K562 (cell line): ENCODE data around the gene C19orf47. TPM values are rescaled to one million over a fixed set of nuclear protein-coding genes. Genes with fewer than 3 reads are reported as not detected.

Experiments
- ARID2 ChIP-seq: fragments of 450-650 bp; IDR thresholded peaks from 2 replicates; pipeline ENCODE4 v1.6.1; 2017; ENCODE audit warnings: antibody characterized with exemption, mild to moderate bottlenecking
- BRD9 ChIP-seq: fragments of 450-650 bp; IDR thresholded peaks from 2 replicates; pipeline ENCODE4 v1.6.1; 2018; ENCODE audit warnings: low read depth; ENCODE audit not compliant: partially characterized antibody
- GTF2E2 ChIP-seq: fragments of 200-800 bp; sonication (Bioruptor generic); IDR thresholded peaks from 2 replicates; pipeline ENCODE4 v1.6.1; 2016; ENCODE audit warnings: missing genetic modification characterization, missing compliant biosample characterization
- NR2C1 ChIP-seq, 2 experiments: fragments of 450-650 bp; IDR thresholded peaks; 2 replicates each; pipeline ENCODE4 v1.6.1; 2017; ENCODE audit warnings: mild to moderate bottlenecking in 2 of 2, antibody characterized with exemption in 1 of 2, inconsistent platforms in 1 of 2, missing compliant biosample characterization in 1 of 2, missing genetic modification characterization in 1 of 2
- NR2C2 ChIP-seq, 2 experiments: fragments of 200-800 bp in 1 of 2; sonication (Bioruptor generic) in 1 of 2; sonication (generic) in 1 of 2; formaldehyde crosslinking in 1 of 2; IDR thresholded peaks; 2 replicates each; pipeline versions ENCODE4 v1.6.1 to v1.8.0; 2016 to 2022; ENCODE audit warnings: mild to moderate bottlenecking in 1 of 2, missing compliant biosample characterization in 1 of 2, missing genetic modification characterization in 1 of 2, missing genetic modification reagents in 1 of 2
- POU5F1 ChIP-seq: fragments of 150-350 bp; IDR thresholded peaks from 2 replicates; pipeline ENCODE4 v1.6.1; 2014; ENCODE audit warnings: borderline replicate concordance, low read length, low read depth, mild to moderate bottlenecking; ENCODE audit not compliant: partially characterized antibody
- ZNF274 ChIP-seq: IDR thresholded peaks from 2 replicates; pipeline ENCODE4 v1.6.1; 2011; ENCODE audit warnings: low read depth, mild to moderate bottlenecking, low read length, moderate library complexity, borderline replicate concordance
- polyA plus RNA-seq, 8 experiments: library from polyadenylated mRNA; depleted of rRNA in 4 of 8; stranded (reverse) in 5 of 8; unstranded in 3 of 8; fragments of >200 nt; fragmentation: Nextera tagmentation in 2 of 8; fragmentation: Illumina TruSeq in 1 of 8; extraction: Ambion mirVana in 2 of 8; extraction: Trizol in 1 of 8; gene quantifications; 2 replicates each; pipeline versions ENCODE4 v1.2.1 to v1.2.3, GENCODE V29; 2011 to 2014; ENCODE audit warnings: inconsistent platforms in 1 of 8, missing spikeins in 1 of 8
- total RNA-seq, 7 experiments: library from RNA; depleted of rRNA in 6 of 7; stranded (reverse); fragments of >200 nt in 6 of 7; fragmentation: Illumina TruSeq in 2 of 7; extraction: Trizol in 2 of 7; gene quantifications; 2 replicates each; pipeline versions ENCODE4 v1.2.1 to v1.2.3, GENCODE V29; 2011 to 2021; ENCODE audit warnings: low replicate concordance in 1 of 7
- TF ChIP-seq, protein P1 (sequence below): fragments of 250-450 bp; sonication (Bioruptor Pico); IDR thresholded peaks from 2 replicates; pipeline ENCODE4 v1.4.0; 2020; ENCODE audit warnings: mild to moderate bottlenecking, moderate library complexity
- TF ChIP-seq, protein P2 (sequence below), 2 experiments: fragments of 450-650 bp; IDR thresholded peaks; 2 replicates each; pipeline ENCODE4 v1.6.1; 2016; ENCODE audit warnings: mild to moderate bottlenecking in 2 of 2, borderline replicate concordance in 1 of 2, low read depth in 1 of 2, moderate library complexity in 1 of 2
- TF ChIP-seq, protein P3 (sequence below), 2 experiments: IDR thresholded peaks in 1 of 2; conservative IDR thresholded peaks in 1 of 2; 2 replicates each; pipeline ENCODE4 v1.6.1; 2016; ENCODE audit warnings: low read depth in 2 of 2, mild to moderate bottlenecking in 1 of 2, missing compliant biosample characterization in 1 of 2, missing genetic modification characterization in 1 of 2, moderate library complexity in 1 of 2
- TF ChIP-seq, protein P4 (sequence below): IDR thresholded peaks from 2 replicates; pipeline ENCODE4 v1.6.1; 2016; ENCODE audit warnings: missing genetic modification characterization, missing compliant biosample characterization

C19orf47 gene
- total and polyA plus RNA-seq, 9 of the 15 experiments (the other 6 are each of a cell fraction or from before 2014, with no cell fraction given), result 0.08 to 26.1 (median 14.7) TPM

DNA sequence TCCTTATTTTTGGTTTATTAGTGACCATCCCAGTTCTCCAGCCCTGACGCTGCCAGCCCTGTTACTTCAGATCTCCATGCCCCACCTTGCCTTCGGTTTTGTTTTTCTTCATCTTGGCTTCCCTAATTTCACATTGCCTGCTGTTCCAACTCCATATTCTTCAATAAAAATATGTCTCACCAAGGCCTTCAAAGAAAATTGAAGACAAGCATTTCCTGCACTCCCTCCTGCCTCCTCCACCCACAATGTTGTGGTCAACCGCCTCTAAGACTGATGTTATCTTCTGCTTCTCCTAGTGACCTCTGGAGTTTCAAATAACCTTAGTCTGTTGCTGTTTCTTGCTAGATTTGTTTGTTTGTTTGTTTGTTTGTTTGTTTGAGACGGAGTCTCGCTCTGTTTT lies 14.9 kb upstream of the C19orf47 start (continued):
- TF ChIP-seq BRD9 (no peak), ZNF274 (no peak), NR2C1 (IDR thresholded peaks at IDR 0.05) (peak; percentile 40; the same call in 1 of the 2 replicates), NR2C1 (tag; IDR thresholded peaks at IDR 0.05) (peak; percentile 56; the same call in 1 of the 2 replicates), NR2C2 (CRISPR knock-in tag; IDR thresholded peaks at IDR 0.05) (no peak), NR2C2 (tag; IDR thresholded peaks at IDR 0.05) (peak; percentile 73), ARID2 (no peak), GTF2E2 (tag) (0 out of 2 replicates have a peak, but pooled peaks have one; percentile 5), POU5F1 (no peak)
- TF ChIP-seq, protein P1, sequence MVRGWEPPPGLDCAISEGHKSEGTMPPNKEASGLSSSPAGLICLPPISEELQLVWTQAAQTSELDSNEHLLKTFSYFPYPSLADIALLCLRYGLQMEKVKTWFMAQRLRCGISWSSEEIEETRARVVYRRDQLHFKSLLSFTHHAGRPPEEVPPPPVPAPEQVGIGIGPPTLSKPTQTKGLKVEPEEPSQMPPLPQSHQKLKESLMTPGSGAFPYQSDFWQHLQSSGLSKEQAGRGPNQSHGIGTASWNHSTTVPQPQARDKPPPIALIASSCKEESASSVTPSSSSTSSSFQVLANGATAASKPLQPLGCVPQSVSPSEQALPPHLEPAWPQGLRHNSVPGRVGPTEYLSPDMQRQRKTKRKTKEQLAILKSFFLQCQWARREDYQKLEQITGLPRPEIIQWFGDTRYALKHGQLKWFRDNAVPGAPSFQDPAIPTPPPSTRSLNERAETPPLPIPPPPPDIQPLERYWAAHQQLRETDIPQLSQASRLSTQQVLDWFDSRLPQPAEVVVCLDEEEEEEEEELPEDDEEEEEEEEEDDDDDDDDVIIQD (CRISPR knock-in tag), result no peak
- TF ChIP-seq, protein P2, sequence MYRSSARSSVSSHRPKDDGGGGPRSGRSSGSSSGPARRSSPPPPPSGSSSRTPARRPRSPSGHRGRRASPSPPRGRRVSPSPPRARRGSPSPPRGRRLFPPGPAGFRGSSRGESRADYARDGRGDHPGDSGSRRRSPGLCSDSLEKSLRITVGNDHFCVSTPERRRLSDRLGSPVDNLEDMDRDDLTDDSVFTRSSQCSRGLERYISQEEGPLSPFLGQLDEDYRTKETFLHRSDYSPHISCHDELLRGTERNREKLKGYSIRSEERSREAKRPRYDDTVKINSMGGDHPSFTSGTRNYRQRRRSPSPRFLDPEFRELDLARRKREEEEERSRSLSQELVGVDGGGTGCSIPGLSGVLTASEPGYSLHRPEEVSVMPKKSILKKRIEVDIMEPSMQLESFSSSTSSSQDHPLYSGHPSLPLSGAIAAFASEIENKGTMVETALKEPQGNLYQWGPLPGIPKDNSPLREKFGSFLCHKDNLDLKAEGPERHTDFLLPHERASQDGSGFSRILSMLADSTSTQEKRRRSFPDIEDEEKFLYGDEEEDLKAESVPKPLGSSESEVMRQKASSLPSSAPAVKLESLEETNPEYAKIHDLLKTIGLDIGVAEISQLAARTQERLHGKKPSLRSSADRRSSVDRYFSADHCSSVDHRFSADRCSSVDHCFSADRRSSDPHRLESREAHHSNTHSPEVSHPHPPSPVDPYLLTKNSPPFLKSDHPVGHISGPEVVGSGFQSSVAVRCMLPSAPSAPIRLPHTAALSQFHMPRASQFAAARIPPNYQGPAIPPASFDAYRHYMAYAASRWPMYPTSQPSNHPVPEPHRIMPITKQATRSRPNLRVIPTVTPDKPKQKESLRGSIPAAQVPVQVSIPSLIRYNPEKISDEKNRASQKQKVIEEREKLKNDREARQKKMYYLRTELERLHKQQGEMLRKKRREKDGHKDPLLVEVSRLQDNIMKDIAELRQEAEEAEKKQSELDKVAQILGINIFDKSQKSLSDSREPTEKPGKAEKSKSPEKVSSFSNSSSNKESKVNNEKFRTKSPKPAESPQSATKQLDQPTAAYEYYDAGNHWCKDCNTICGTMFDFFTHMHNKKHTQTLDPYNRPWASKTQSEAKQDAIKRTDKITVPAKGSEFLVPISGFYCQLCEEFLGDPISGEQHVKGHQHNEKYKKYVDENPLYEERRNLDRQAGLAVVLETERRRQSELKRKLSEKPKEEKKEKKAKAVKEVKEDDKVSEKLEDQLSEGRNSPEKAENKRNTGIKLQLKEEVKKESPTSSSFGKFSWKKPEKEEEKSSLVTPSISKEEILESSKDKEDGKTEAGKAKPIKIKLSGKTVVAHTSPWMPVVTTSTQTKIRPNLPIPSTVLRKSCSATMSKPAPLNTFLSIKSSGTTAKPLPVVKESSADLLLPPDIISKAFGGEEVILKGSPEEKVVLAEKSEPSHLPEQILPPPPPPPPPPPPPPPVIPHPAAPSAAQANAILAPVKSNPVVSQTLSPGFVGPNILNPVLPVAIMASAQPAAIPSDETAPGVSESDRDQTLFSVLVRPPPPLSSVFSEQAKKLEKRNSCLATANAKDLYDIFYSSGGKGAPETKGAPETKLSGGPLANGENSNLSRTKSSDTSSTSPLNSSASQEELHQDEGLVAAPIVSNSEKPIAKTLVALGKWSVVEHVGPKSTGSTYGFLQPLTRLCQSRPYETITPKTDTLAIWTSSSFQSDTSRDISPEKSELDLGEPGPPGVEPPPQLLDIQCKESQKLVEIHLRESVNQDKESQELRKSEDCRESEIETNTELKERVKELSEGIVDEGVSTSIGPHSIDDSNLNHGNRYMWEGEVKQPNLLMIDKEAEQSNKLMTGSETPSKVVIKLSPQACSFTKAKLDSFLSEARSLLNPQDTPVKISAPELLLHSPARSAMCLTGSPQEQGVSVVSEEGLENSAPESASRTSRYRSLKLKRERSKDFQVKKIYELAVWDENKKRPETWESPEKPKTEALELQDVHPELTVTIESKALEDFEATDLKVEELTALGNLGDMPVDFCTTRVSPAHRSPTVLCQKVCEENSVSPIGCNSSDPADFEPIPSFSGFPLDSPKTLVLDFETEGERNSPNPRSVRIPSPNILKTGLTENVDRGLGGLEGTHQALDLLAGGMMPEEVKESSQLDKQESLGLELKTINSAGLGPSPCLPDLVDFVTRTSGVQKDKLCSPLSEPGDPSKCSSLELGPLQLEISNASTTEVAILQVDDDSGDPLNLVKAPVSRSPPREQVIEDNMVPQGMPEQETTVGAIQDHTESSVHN (IDR thresholded peaks at IDR 0.05; ENCODE audit: borderline replicate concordance in 1 of 2, low read depth in 1 of 2), result peak in 1 of 2 experiments; percentile 49; a peak in 1 of 4 replicates
- TF ChIP-seq, protein P3, sequence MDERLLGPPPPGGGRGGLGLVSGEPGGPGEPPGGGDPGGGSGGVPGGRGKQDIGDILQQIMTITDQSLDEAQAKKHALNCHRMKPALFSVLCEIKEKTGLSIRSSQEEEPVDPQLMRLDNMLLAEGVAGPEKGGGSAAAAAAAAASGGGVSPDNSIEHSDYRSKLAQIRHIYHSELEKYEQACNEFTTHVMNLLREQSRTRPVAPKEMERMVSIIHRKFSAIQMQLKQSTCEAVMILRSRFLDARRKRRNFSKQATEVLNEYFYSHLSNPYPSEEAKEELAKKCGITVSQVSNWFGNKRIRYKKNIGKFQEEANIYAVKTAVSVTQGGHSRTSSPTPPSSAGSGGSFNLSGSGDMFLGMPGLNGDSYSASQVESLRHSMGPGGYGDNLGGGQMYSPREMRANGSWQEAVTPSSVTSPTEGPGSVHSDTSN (CRISPR knock-in tag; IDR thresholded peaks at IDR 0.05; ENCODE audit: low read depth), result no peak
- TF ChIP-seq, protein P3 (tag; conservative IDR thresholded peaks at IDR 0.05; ENCODE audit: low read depth), result no peak
- TF ChIP-seq, protein P4, sequence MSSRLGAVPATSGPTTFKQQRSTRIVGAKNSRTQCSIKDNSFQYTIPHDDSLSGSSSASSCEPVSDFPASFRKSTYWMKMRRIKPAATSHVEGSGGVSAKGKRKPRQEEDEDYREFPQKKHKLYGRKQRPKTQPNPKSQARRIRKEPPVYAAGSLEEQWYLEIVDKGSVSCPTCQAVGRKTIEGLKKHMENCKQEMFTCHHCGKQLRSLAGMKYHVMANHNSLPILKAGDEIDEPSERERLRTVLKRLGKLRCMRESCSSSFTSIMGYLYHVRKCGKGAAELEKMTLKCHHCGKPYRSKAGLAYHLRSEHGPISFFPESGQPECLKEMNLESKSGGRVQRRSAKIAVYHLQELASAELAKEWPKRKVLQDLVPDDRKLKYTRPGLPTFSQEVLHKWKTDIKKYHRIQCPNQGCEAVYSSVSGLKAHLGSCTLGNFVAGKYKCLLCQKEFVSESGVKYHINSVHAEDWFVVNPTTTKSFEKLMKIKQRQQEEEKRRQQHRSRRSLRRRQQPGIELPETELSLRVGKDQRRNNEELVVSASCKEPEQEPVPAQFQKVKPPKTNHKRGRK (tag), result no peak
